Keratinocyte (primary cell): ENCODE results near the gene RHOBTB3. TPM values are rescaled to one million over a fixed set of nuclear protein-coding genes. Genes with fewer than 3 reads are reported as not detected.

Experiments
- DNase-seq: peaks from one replicate; pipeline ENCODE4 v3.0.0-alpha.2; 2011; ENCODE audit warnings: low read depth, missing footprints, low spot score
- FAIRE-seq: peaks from 2 replicates; lab custom pipeline; 2011; peaks lifted over from hg19 to GRCh38; lab: Jason Lieb, UNC
- H2AFZ ChIP-seq: 2 replicates; pipeline ENCODE4 v1.6.0; 2012; ENCODE audit warnings: low read length, control low read depth, inconsistent platforms; ENCODE audit not compliant: control insufficient read depth
- H3K27ac ChIP-seq: 2 replicates; pipeline ENCODE4 v1.5.1; 2011; ENCODE audit warnings: low read length; ENCODE audit not compliant: control insufficient read depth, insufficient read depth
- H3K27me3 ChIP-seq: 3 replicates; pipeline ENCODE4 v1.6.0; 2011; ENCODE audit warnings: low read length; ENCODE audit not compliant: control insufficient read depth, insufficient read depth; ENCODE audit errors: extremely low read depth
- H3K36me3 ChIP-seq, 2 experiments: 2 replicates in 1 of 2; 3 replicates in 1 of 2; pipeline ENCODE4 v1.5.1; 2011; ENCODE audit warnings: low read length in 2 of 2, mild to moderate bottlenecking in 1 of 2; ENCODE audit not compliant: control insufficient read depth in 2 of 2, insufficient read depth in 2 of 2; ENCODE audit errors: extremely low read depth in 1 of 2
- H3K4me1 ChIP-seq: 3 replicates; pipeline ENCODE4 v1.5.1; 2011; ENCODE audit warnings: low read length; ENCODE audit not compliant: control insufficient read depth, insufficient read depth; ENCODE audit errors: extremely low read depth
- H3K4me2 ChIP-seq: 3 replicates; pipeline ENCODE4 v1.6.0; 2011; ENCODE audit warnings: low read depth, low read length; ENCODE audit not compliant: control insufficient read depth, insufficient read depth; ENCODE audit errors: extremely low read depth
- H3K4me3 ChIP-seq, 3 experiments: fragments of 200-600 bp in 1 of 3; sonication (generic) in 1 of 3; 2 replicates in 2 of 3; 3 replicates in 1 of 3; pipeline ENCODE4 v1.5.1; 2011 to 2016; ENCODE audit warnings: low read length in 3 of 3, mild to moderate bottlenecking in 3 of 3, control low read depth in 2 of 3, inconsistent platforms in 1 of 3, low read depth in 1 of 3, mixed read lengths in 1 of 3, mixed run types in 1 of 3, moderate library complexity in 1 of 3; ENCODE audit not compliant: control insufficient read depth in 2 of 3, insufficient read depth in 2 of 3; ENCODE audit errors: extremely low read depth in 1 of 3
- H3K79me2 ChIP-seq: 2 replicates; pipeline ENCODE4 v1.6.0; 2012; ENCODE audit warnings: low read length; ENCODE audit not compliant: control insufficient read depth, insufficient read depth
- H3K9ac ChIP-seq: 3 replicates; pipeline ENCODE4 v1.6.0; 2011; ENCODE audit warnings: low read length; ENCODE audit not compliant: control insufficient read depth, insufficient read depth; ENCODE audit errors: extremely low read depth
- H3K9me1 ChIP-seq: 3 replicates; pipeline ENCODE4 v1.6.0; 2011; ENCODE audit warnings: low read length; ENCODE audit not compliant: control insufficient read depth, insufficient read depth; ENCODE audit errors: extremely low read depth
- H3K9me3 ChIP-seq: 2 replicates; pipeline ENCODE4 v1.5.1; 2012; ENCODE audit warnings: low read depth, low read length; ENCODE audit not compliant: control insufficient read depth
- H4K20me1 ChIP-seq: 3 replicates; pipeline ENCODE4 v1.6.0; 2011; ENCODE audit warnings: low read length; ENCODE audit not compliant: control insufficient read depth, insufficient read depth; ENCODE audit errors: extremely low read depth
- EZH2 ChIP-seq: IDR thresholded peaks from one replicate; pipeline ENCODE4 v1.6.1; 2012; ENCODE audit warnings: inconsistent platforms, mild to moderate bottlenecking, low read length, moderate library complexity
- dilution Hi-C: fragments of 300-500 bp; cut with MboI; formaldehyde crosslinking; loops from one replicate; pipeline ENCODE4 v1.7.0; 2020; ENCODE audit warnings: low sequenced_read_pairs; ENCODE audit not compliant: extremely low pct_ligation_motif_present
- polyA plus RNA-seq, 5 experiments: library from polyadenylated mRNA; depleted of rRNA in 3 of 5; stranded (reverse) in 3 of 5; stranded (forward) in 1 of 5; unstranded in 1 of 5; fragments of >200 nt; gene quantifications; 1 replicate in 1 of 5; 2 replicates in 3 of 5; 3 replicates in 1 of 5; pipeline versions ENCODE4 v1.2.1 to v1.2.3, GENCODE V29; 2011 to 2012; ENCODE audit warnings: missing spikeins in 2 of 5, low read depth in 1 of 5, low replicate concordance in 1 of 5
- TF ChIP-seq, protein P1 (sequence below), 3 experiments: IDR thresholded peaks in 1 of 3; conservative IDR thresholded peaks in 1 of 3; optimal IDR thresholded peaks in 1 of 3; 2 replicates in 2 of 3; 3 replicates in 1 of 3; pipeline versions ENCODE3 to v1.5.1; 2011; ENCODE audit warnings: low read length in 3 of 3, mild to moderate bottlenecking in 3 of 3, moderate library complexity in 2 of 3, control low read depth in 1 of 3, inconsistent platforms in 1 of 3; ENCODE audit not compliant: insufficient read depth in 2 of 3; ENCODE audit errors: extremely low read depth in 1 of 3

RHOBTB3 gene
- polyA plus RNA-seq, 1 donor (not counting 4 experiments of a cell fraction or from before 2014, with no cell fraction given), result 4.7 TPM

DNA sequence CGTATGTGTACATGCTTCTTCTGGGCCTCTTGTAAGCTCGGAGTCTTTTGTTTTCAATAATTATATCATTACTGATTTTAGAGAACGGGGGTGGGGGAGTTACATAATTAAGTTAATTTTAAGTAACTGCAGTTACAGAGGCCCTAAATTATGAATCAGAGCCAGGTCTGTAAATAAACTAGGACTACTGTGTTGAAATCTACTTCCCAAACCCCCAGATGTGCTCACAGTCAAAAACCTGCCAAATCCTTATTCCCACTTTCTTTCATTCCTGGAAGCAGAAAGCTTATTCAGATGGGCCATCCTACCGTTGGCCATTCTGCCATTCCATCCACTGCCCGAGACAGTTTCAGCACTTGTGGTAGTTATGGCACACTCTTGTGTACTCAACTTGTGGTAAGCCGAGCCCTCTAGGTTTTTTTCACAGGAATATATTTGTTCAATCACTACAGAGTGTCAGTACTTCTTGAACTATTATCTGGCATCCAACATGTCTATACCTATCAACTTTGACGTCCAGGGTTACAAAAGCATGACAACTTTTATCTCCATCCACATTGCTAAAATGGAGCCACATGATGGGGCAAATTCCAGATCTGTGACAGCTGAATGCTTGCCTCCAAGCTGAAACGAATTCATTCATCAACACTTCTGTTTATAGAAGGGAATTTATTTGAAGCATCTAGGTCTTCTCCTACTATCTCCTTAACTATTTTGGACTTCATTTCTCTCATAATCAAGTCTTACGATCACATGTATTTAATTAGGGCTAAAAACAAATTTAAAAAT, 53.6 kb downstream of the RHOBTB3 start:
- H3K79me2 ChIP-seq, result no peaks in the 10 kb centered on the region
- DNase-seq, result no peak
- no peak overlapping the region for H3K9ac ChIP-seq
- no peak for FAIRE-seq
- dilution Hi-C loops, result no loop called here
- no peak overlapping the region for H2AFZ ChIP-seq
- no peak overlapping the region for H3K4me2 ChIP-seq
- H3K4me3 ChIP-seq, result no peak overlapping the region
- no peaks in the 10 kb centered on the region for H3K27me3 ChIP-seq
- H3K9me1 ChIP-seq, result no peaks in the 10 kb centered on the region
- no peak overlapping the region for H3K27ac ChIP-seq
- no peaks in the 10 kb centered on the region for H3K36me3 ChIP-seq
- no peaks in the 10 kb centered on the region for H3K4me1 ChIP-seq
- no peaks in the 10 kb centered on the region for H4K20me1 ChIP-seq
- no peaks in the 10 kb centered on the region for H3K9me3 ChIP-seq
- TF ChIP-seq EZH2, result no peak
- TF ChIP-seq, protein P1, sequence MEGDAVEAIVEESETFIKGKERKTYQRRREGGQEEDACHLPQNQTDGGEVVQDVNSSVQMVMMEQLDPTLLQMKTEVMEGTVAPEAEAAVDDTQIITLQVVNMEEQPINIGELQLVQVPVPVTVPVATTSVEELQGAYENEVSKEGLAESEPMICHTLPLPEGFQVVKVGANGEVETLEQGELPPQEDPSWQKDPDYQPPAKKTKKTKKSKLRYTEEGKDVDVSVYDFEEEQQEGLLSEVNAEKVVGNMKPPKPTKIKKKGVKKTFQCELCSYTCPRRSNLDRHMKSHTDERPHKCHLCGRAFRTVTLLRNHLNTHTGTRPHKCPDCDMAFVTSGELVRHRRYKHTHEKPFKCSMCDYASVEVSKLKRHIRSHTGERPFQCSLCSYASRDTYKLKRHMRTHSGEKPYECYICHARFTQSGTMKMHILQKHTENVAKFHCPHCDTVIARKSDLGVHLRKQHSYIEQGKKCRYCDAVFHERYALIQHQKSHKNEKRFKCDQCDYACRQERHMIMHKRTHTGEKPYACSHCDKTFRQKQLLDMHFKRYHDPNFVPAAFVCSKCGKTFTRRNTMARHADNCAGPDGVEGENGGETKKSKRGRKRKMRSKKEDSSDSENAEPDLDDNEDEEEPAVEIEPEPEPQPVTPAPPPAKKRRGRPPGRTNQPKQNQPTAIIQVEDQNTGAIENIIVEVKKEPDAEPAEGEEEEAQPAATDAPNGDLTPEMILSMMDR (optimal IDR thresholded peaks at IDR 0.05 in 1 of 3, IDR thresholded peaks at IDR 0.05 in 1 of 3, conservative IDR thresholded peaks at IDR 0.05 in 1 of 3; ENCODE audit: extremely low read depth in 1 of 3, insufficient read depth in 2 of 3, low read length in 3 of 3), result no peak

DNA sequence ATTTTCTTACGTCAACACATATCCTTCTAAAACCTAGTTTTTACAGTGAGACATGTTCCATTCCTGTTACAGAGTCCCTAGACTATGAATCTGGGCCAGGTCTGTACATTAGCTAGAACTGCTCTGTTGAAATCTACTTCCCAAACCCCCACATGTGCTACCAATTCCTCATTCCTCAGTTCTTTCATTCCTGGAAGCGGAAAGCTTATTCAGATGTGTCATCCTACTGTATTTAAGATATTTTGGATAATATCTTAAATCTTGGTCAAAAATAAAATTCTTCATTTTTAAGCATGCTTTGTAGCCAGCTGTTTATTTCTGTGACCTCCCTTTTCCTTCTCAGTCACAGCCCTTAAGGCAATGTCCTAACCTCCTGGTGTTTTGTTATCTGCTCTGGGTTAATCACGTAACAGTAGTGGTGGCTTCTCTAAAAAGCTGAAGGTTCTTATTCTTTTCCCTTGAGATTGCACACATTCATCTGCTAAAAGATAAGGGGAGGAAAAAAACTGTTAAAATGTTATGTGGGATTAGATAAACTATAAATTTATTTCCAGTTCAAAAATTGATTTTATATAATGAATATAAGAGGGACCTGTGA, 55.8 kb downstream of the RHOBTB3 start:
- no peaks in the 10 kb centered on the region for H4K20me1 ChIP-seq
- H3K27me3 ChIP-seq, result no peaks in the 10 kb centered on the region
- DNase-seq (no peak), FAIRE-seq (no peak)
- no peaks in the 10 kb centered on the region for H3K79me2 ChIP-seq
- no peaks in the 10 kb centered on the region for H3K9me3 ChIP-seq
- dilution Hi-C loops, result no loop called here
- no peak overlapping the region for H3K4me2 ChIP-seq
- H3K36me3 ChIP-seq, result no peaks in the 10 kb centered on the region
- no peaks in the 10 kb centered on the region for H3K4me1 ChIP-seq
- H3K27ac ChIP-seq, result no peak overlapping the region
- no peak overlapping the region for H3K9ac ChIP-seq
- no peaks in the 10 kb centered on the region for H3K9me1 ChIP-seq
- no peak overlapping the region for H3K4me3 ChIP-seq
- TF ChIP-seq EZH2, result no peak
- TF ChIP-seq, protein P1 (optimal IDR thresholded peaks at IDR 0.05 in 1 of 3, IDR thresholded peaks at IDR 0.05 in 1 of 3, conservative IDR thresholded peaks at IDR 0.05 in 1 of 3; ENCODE audit: extremely low read depth in 1 of 3, insufficient read depth in 2 of 3, low read length in 3 of 3), result no peak
- no peak overlapping the region for H2AFZ ChIP-seq
